Bronchial epithelial cell (primary cell): ENCODE data around the gene P3H3. TPM values are rescaled to one million over a fixed set of nuclear protein-coding genes. Genes with fewer than 3 reads are reported as not detected.
"Not testable (repeated sequence)": the region's sequence is repeated elsewhere in the genome, so short reads cannot be mapped to it uniquely, and the experiment has no call there.

ENCODE experiments used
- DNase-seq: peaks from one replicate; pipeline ENCODE4 v3.0.0-alpha.2; 2010; ENCODE audit warnings: low read depth
- FAIRE-seq: peaks from 2 replicates; lab custom pipeline; 2011; peaks lifted over from hg19 to GRCh38; lab: Jason Lieb, UNC
- H3K27me3 ChIP-seq: 2 replicates; pipeline ENCODE4 v1.5.1; 2011; ENCODE audit warnings: low read length; ENCODE audit not compliant: control insufficient read depth, insufficient read depth
- H3K36me3 ChIP-seq: 2 replicates; pipeline ENCODE4 v1.5.1; 2011; ENCODE audit warnings: low read length; ENCODE audit not compliant: control insufficient read depth, insufficient read depth
- H3K4me3 ChIP-seq: 2 replicates; pipeline ENCODE4 v1.5.1; 2011; ENCODE audit warnings: mild to moderate bottlenecking, low read depth, low read length, control low read depth
- CTCF ChIP-seq: IDR thresholded peaks from 2 replicates; pipeline ENCODE4 v1.5.1; 2011; ENCODE audit warnings: mild to moderate bottlenecking, moderate library complexity, low read length, control low read depth, inconsistent platforms; ENCODE audit not compliant: insufficient read depth, severe bottlenecking
- total RNA-seq: library from RNA; depleted of rRNA; stranded (reverse); fragments of >200 nt; gene quantifications from 2 replicates; pipeline ENCODE4 v1.2.1, GENCODE V29; 2014

The P3H3 gene
- total RNA-seq, 1 donor from 2014 or later = 20.0 TPM

- FAIRE-seq (no peak), DNase-seq (no peak)
- Histone ChIP-seq H3K27me3 (no peaks in the 10 kb centered on the region), H3K4me3 (no peak overlapping the region), H3K36me3 (no peaks in the 10 kb centered on the region)
- TF ChIP-seq CTCF = no peak
These were observed 59.3 kb downstream of the P3H3 start for GRCh38 chr12:6887460-6887859.

GRCh38 chr12:6888360-6888759 lies 60.2 kb downstream of the P3H3 start:
- peak; percentile 52 for DNase-seq
- no peak for TF ChIP-seq CTCF
- no peak overlapping the region for H3K4me3 ChIP-seq
- no peaks in the 10 kb centered on the region for H3K27me3 ChIP-seq
- FAIRE-seq = no peak
- no peaks in the 10 kb centered on the region for H3K36me3 ChIP-seq

GRCh38 chr12:6888794-6889193 lies 60.6 kb downstream of the P3H3 start:
- not testable (repeated sequence) for H3K27me3 ChIP-seq, H3K36me3 ChIP-seq, FAIRE-seq, H3K4me3 ChIP-seq, DNase-seq

Other genes starting within 250 kb of the P3H3 start
- gene CHD4, start 221.0 kb upstream of the P3H3 start, total RNA-seq = 107 and 121 TPM in 2 replicates
- gene LPAR5, start 192.4 kb upstream of the P3H3 start, total RNA-seq = 2.1 and 4.1 TPM in 2 replicates
- gene ACRBP, start 181.0 kb upstream of the P3H3 start, total RNA-seq = under 0.01 and 0.51 TPM in 2 replicates
- gene ING4, start 165.3 kb upstream of the P3H3 start, total RNA-seq = 15.3 and 22.0 TPM in 2 replicates
- 5.3 and 7.0 TPM in 2 replicates for gene ZNF384, start 139.0 kb upstream of the P3H3 start, total RNA-seq
- gene PIANP, start 127.6 kb upstream of the P3H3 start, total RNA-seq = not detected in 2 replicates
- 63.7 and 86.0 TPM in 2 replicates for gene COPS7A, start 104.4 kb upstream of the P3H3 start, total RNA-seq
- 136 and 180 TPM in 2 replicates for gene MLF2, start 75.3 kb upstream of the P3H3 start, total RNA-seq
- gene PTMS, start 62.0 kb upstream of the P3H3 start, total RNA-seq = 17.6 and 35.3 TPM in 2 replicates
- not detected in 2 replicates for gene LAG3, start 55.9 kb upstream of the P3H3 start, total RNA-seq
- gene CD4, start 38.9 kb upstream of the P3H3 start, total RNA-seq = not detected in 2 replicates
- not detected in 2 replicates for gene GPR162, start 6.6 kb upstream of the P3H3 start, total RNA-seq
- gene GNB3, start 12.5 kb downstream of the P3H3 start, total RNA-seq = 0.38 and 0.53 TPM in 2 replicates
- gene CDCA3, start 22.9 kb downstream of the P3H3 start, total RNA-seq = 0.26 and 0.51 TPM in 2 replicates
- 45.0 and 46.9 TPM in 2 replicates for gene USP5, start 23.7 kb downstream of the P3H3 start, total RNA-seq
- 1,194 and 1,306 TPM in 2 replicates for gene TPI1, start 39.1 kb downstream of the P3H3 start, total RNA-seq
- gene SPSB2, start 44.9 kb downstream of the P3H3 start, total RNA-seq = 7.9 and 12.5 TPM in 2 replicates
- gene LRRC23, start 76.4 kb downstream of the P3H3 start, total RNA-seq = 11.6 and 12.8 TPM in 2 replicates
- gene ENO2, start 86.2 kb downstream of the P3H3 start, total RNA-seq = 9.0 and 10.0 TPM in 2 replicates
- 4.9 and 7.1 TPM in 2 replicates for gene ATN1, start 99.6 kb downstream of the P3H3 start, total RNA-seq
- gene RNU7-1, start 115.4 kb downstream of the P3H3 start, total RNA-seq = not detected in 2 replicates
- gene C12orf57, start 115.6 kb downstream of the P3H3 start, total RNA-seq = 92.2 and 161 TPM in 2 replicates
- 10.9 and 12.4 TPM in 2 replicates for gene PTPN6, start 122.9 kb downstream of the P3H3 start, total RNA-seq
- 83.7 and 189 TPM in 2 replicates for gene PHB2, start 142.3 kb downstream of the P3H3 start, total RNA-seq
- 68.2 and 68.4 TPM in 2 replicates for gene EMG1, start 142.5 kb downstream of the P3H3 start, total RNA-seq
- 7.9 and 13.3 TPM in 2 replicates for gene LPCAT3, start 190.1 kb downstream of the P3H3 start, total RNA-seq
- gene C1S, start 232.3 kb downstream of the P3H3 start, total RNA-seq = 1.5 and 6.3 TPM in 2 replicates